Measurements from ENCODE around the gene RPS6KL1. TPM values are rescaled to one million over a fixed set of nuclear protein-coding genes. Genes with fewer than 3 reads are reported as not detected.
A peak's percentile ranks its signal among the peaks of the same experiment; 100 is the strongest.

RPS6KL1 gene
- total and polyA plus RNA-seq, 8 donors: 4.0 to 23.8 (median 7.2) TPM

- TF ChIP-seq, protein P1, sequence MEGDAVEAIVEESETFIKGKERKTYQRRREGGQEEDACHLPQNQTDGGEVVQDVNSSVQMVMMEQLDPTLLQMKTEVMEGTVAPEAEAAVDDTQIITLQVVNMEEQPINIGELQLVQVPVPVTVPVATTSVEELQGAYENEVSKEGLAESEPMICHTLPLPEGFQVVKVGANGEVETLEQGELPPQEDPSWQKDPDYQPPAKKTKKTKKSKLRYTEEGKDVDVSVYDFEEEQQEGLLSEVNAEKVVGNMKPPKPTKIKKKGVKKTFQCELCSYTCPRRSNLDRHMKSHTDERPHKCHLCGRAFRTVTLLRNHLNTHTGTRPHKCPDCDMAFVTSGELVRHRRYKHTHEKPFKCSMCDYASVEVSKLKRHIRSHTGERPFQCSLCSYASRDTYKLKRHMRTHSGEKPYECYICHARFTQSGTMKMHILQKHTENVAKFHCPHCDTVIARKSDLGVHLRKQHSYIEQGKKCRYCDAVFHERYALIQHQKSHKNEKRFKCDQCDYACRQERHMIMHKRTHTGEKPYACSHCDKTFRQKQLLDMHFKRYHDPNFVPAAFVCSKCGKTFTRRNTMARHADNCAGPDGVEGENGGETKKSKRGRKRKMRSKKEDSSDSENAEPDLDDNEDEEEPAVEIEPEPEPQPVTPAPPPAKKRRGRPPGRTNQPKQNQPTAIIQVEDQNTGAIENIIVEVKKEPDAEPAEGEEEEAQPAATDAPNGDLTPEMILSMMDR (IDR thresholded peaks at IDR 0.05): no peak
- Histone ChIP-seq H3K4me1 (no peaks in the 10 kb centered on the region), H3K4me3 (no peak overlapping the region), H3K36me3 (no peaks in the 10 kb centered on the region), H3K27me3 (no peaks in the 10 kb centered on the region), H3K27ac (no peak overlapping the region), H3K9me3 (no peaks in the 10 kb centered on the region)
- 47 to 52% methylated on average over 9 of the region's 9 CpGs for WGBS, 2 donors
- intact Hi-C loops (cut with DNase I): no loop called here
- DNase-seq: no peak
- ATAC-seq: peak in 1 of 4 donors; percentile 15
- FAIRE-seq: no peak
Observed at GRCh38 chr14:74963705-74964271, 40.7 kb upstream of the RPS6KL1 start.

DNA sequence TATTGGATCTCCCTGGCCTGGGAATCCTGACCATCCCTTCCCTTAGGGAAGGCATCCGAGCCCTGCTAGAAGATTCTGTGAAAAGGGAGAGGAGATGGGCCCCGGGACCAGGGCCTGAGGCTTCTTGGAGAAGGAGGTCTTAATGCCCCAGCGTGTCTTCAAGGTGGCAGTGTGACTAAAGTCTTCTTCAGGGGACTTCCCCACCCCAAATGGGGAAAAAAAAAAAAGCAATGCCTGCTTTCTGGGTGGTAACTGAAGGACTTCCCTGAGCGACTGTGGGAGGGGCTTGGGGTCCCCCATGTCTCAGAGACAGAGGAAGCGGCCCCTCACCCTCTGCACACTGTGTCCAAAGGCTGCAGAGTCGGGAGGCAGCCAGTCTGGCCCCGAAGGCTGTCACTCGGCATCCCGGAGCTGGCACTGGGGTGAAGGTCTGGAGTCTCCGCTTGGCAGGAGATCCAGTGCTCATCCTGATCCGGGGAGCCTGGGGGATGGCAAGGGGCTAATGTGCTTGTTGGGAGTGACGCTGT is 40.2 kb upstream of the RPS6KL1 start:
- Histone ChIP-seq H3K9me3 (no peaks in the 10 kb centered on the region), H3K27me3 (no peaks in the 10 kb centered on the region), H3K4me3 (no peak overlapping the region), H3K4me1 (no peaks in the 10 kb centered on the region), H3K36me3 (no peaks in the 10 kb centered on the region), H3K27ac (no peak overlapping the region)
- DNase-seq: no peak
- intact Hi-C loops (cut with DNase I): no loop called here
- WGBS, 2 donors: 57 to 66% methylated on average over 12 of the region's 12 CpGs
- ATAC-seq: no peak
- TF ChIP-seq, protein P1 (IDR thresholded peaks at IDR 0.05): no peak
- no peak for FAIRE-seq

DNA sequence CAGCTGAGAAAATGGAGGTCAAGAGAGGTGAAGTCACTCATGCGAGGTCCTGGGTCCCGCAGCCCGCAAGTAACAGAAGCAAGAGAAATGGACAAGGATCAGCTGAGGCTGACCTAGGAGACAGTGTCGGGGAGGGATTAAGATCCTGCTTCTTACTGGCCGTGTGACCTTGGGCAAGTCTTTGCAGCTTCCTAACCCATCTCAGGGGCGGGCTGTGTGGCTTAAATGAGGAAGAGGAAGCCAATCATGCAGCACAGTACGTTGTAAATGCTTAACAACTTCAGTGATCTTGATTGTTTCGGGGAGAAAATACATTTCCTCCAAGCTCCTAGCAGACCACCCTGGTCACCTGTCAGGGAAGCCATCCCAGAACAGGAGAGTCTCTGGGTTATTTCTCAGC is 39.4 kb upstream of the RPS6KL1 start:
- DNase-seq: no peak
- Histone ChIP-seq H3K4me1 (no peaks in the 10 kb centered on the region), H3K27me3 (no peaks in the 10 kb centered on the region), H3K36me3 (no peaks in the 10 kb centered on the region), H3K4me3 (no peak overlapping the region), H3K27ac (no peak overlapping the region), H3K9me3 (no peaks in the 10 kb centered on the region)
- intact Hi-C loops (cut with DNase I): no loop called here
- WGBS, 2 donors: 66 to 73% methylated on average over 8 of the region's 8 CpGs
- peak in 1 of 4 donors; percentile 27 for ATAC-seq
- no peak for FAIRE-seq
- TF ChIP-seq, protein P1 (IDR thresholded peaks at IDR 0.05): no peak

GRCh38 chr14:74962046-74962445 is 39.0 kb upstream of the RPS6KL1 start:
- FAIRE-seq: no peak

More at GRCh38 chr14:74962046-74962445, 39.0 kb upstream of the RPS6KL1 start:
- no peak for ATAC-seq
- H3K9me3 ChIP-seq: no peaks in the 10 kb centered on the region
- intact Hi-C loops (cut with DNase I): no loop called here
- H3K4me3 ChIP-seq: no peak overlapping the region
- no peaks in the 10 kb centered on the region for H3K27me3 ChIP-seq
- DNase-seq: no peak
- H3K4me1 ChIP-seq: no peaks in the 10 kb centered on the region
- WGBS, 2 donors: 68 to 72% methylated on average over 11 of the region's 11 CpGs
- H3K36me3 ChIP-seq: no peaks in the 10 kb centered on the region
- H3K27ac ChIP-seq: no peak overlapping the region
- TF ChIP-seq, protein P1 (IDR thresholded peaks at IDR 0.05): no peak

Data from pancreas (tissue), 10 donors.